Activated CD4-positive, alpha-beta T cell treated with anti-CD3 and anti-CD28 coated beads for 24 hours (primary cell): ENCODE results near the gene EXOC3L1.

Source experiments
- DNase-seq, 2 donors: peaks; one replicate each; pipeline ENCODE4 v3.0.0-alpha.2; 2020; ENCODE audit warnings: low read depth in 2 of 2

Gene EXOC3L1

DNA sequence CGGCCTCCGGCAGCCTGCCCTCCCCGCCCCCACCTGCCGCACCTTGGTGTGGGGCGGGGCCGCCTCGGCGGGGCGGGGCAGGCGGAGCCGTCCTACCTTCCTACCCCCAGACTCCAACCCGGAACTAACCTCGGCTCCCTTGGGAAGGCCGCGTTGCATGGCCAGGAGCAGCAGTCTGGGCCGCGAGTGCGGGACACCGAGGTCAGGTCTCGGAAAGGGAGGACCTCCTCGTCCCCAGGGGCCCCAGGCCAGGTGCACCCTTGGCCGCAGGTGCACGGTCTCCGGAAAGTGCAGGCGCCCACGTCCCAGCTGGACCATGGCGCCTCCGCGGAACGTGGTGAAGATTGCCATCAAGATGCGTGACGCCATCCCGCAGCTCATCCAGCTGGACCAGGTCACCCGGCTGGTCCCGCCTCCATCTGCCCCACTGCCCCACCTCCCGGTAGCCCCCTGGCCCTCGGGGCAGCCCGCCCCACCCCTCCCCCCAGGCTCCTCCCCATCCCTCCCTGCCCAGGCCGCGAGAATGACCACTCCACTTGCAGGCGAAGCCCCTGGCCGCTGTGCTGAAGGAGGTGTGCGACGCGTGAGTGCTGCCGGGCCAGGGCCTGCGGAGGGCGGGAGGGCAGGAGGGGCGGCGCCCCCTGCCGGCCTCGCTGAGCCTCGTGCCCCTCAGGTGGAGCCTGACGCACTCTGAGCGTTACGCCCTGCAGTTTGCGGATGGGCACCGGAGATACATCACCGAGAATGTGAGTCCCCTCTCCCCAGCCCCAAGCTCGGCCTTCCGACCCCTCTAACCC lies 9.3 kb upstream of the EXOC3L1 start, which contains the start of gene ELMO3:
Gene ELMO3, plus strand, starts transcription at position 121 of the 797 bp plus-strand sequence. Its CDS starts 196 bp downstream, at position 317.
- DNase-seq: no peak

DNA sequence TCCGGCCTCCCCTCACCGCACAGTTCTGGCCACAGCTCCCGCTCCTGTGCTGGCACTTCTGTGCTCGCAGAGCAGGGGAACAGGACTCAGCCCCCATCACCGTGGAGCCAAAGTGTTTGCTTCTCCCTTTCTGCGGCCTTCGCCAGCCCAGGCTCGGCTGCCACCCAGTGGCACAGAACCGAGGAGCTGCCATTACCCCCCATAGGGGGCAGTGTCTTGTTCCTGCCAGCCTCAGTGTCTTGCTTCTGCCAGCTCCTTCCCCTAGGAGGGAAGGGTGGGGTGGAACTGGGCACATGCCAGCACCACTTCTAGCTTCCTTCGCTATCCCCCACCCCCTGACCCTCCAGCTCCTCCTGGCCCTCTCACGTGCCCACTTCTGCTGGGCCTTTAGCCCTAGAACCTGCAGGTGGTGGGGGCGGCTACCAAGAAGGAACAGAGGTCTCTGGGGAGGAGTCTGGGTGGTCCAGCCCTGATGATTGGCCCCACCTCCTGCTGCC lies 8.3 kb upstream of the EXOC3L1 start:
- DNase-seq: no peak

- DNase-seq: no peak
Observed at GRCh38 chr16:67197704-67198103, 7.8 kb upstream of the EXOC3L1 start.

GRCh38 chr16:67196881-67197280 lies 6.9 kb upstream of the EXOC3L1 start:
- DNase-seq: no peak

GRCh38 chr16:67195676-67196075 lies 5.7 kb upstream of the EXOC3L1 start:
- DNase-seq: no peak

- DNase-seq: no peak
Observed at GRCh38 chr16:67194260-67194659, 4.3 kb upstream of the EXOC3L1 start.

GRCh38 chr16:67193536-67193935 lies 3.6 kb upstream of the EXOC3L1 start:
- no peak for DNase-seq

- no peak for DNase-seq
Observed at GRCh38 chr16:67192781-67193361, 2.9 kb upstream of the EXOC3L1 start.

- peak; percentile 78 to 82 for DNase-seq
Observed at GRCh38 chr16:67191995-67192681, 2.2 kb upstream of the EXOC3L1 start, which contains the start of gene E2F4. E2F4 (plus strand) TSS chr16:67192155; CDS start chr16:67192228, 73 bp downstream.

- no peak for DNase-seq
Observed at GRCh38 chr16:67191411-67191994, 1.6 kb upstream of the EXOC3L1 start.

DNA sequence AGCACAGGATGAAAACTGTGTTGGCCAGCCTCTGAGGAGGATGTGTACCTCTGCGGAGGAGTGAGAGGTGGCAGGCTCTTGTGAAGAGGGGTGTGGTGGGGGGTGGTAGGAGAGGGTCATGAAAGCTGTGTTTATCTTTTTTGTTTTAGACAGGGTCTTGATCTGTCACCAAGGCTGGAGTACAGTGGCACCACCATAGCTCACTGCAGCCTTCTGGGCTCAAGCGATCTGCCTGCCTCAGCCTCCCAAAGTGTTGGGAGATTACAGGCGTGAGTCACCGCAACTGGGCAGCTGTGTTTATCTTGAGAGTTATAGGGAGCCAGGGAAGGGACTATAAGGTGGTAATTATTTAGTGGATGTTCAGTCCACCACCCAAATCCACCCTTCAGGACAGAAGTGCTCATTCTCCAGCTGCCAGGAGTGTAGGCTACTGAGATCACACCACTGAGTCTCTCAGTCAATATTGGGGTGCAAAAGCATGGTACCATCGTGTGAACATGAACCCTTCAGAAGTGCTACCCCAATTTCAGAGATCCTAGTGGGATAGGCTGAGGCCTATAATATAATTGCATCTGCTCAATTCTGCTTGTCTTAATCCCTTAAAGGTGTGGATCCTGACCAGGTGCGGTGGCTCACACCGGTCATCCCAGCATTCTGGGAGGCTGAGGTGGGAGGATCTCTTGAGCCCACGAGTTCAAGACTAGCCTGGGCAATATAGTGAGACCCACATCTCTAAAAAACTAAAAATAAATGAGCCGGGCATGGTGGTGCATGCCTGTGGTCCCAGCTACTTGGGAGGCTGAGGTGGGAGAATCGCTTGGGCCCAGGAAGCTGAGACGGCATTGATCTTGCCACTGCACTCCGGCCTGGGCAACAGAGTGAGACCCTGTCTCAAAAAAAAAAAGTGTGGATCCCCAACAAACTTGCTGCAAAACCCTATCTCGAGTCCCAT lies 788 bp upstream of the EXOC3L1 start:
- no peak for DNase-seq

DNA sequence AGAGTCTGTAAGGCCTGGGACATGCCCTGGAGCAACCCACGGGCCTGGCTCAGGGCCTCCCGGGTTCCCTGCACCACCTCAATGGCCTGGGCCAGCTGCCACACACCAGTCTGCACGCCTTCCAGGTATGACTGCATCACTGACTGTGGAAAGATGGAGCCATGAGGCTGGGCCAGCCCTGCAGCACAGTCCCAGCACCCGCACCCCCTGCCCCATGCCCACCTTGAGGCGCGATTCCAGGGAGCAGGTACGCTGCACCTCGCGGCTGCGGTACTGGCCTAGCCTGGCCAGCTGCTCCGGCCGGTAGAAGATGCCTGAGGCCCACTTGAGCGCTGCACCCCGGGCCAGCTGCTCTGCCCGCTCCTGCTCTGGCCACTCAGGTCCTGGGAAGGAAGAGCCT lies 1.1 kb downstream of the EXOC3L1 start:
- no peak for DNase-seq

DNA sequence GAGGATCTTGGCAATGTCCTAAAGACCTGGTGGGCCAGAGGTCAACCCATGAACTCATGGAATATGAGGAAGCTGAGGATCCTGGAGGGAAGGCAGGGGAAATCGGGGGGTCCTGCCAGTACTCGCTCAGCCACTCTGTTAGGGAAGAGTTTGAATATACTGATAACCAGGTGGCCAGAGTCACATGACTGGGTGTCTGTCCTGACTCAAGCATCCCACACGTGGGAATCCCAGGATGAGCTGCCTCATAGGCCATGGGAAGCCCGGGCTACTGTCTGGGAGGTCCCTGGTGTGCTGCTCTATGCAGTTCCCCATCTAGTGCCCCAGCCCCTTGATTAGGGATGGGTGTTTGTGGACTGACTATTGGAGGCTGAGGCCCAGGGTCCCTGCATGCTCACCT lies 1.6 kb downstream of the EXOC3L1 start:
- no peak for DNase-seq

DNA sequence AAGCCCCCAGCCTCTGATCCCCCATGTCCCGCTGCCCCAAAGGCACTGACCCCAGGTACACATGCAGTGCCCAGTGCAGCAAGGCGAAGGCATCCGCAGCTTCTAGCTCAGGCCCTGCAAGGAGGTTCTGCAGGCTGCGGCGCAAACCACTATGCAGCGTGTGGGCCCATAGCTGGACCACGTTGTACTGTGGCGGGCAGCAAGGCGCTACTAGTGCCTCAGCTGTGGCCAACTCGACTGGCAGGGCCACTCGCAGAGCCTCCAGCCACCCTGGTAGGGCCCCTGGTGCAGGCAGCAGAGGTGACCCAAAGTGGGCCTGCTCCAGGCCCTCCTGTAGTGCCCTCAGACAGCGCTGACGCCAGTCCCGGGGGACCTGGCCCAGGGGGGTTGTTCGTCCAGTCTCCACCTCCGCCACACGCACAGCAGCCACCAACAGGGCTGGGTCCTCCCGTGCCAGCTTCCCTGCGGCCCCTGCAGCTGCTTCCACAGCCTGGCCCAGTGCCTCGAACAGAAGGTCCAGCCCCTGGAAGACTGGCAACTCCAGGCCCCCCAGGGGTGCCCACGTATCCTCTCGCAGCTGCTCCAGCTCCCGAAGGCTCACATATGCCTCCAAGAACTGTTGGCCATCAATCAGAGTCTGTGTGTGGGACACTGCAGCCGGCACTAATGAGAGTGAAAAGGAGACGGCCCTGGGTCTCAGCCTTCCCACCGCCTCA lies 2.6 kb downstream of the EXOC3L1 start:
- DNase-seq: no peak

GRCh38 chr16:67186550-67186950 lies 3.4 kb downstream of the EXOC3L1 start:
- DNase-seq: no peak

GRCh38 chr16:67185651-67186134 lies 4.2 kb downstream of the EXOC3L1 start:
- DNase-seq: no peak

GRCh38 chr16:67184995-67185650 lies 4.8 kb downstream of the EXOC3L1 start:
- peak; percentile 81 to 87 for DNase-seq

- no peak for DNase-seq
Observed at GRCh38 chr16:67184453-67184994, 5.4 kb downstream of the EXOC3L1 start.
